IPS-NIHi7 (cell line): ENCODE data around the gene EFCAB13.
"Not testable (repeated sequence)": the region's sequence is repeated elsewhere in the genome, so short reads cannot be mapped to it uniquely, and the experiment has no call there.

ENCODE experiments used
- DNase-seq: peaks from one replicate; pipeline ENCODE4 v3.0.0; 2012; ENCODE audit warnings: mixed read lengths; ENCODE audit errors: extremely low spot score

EFCAB13 gene

GRCh38 chr17:47423406-47424295 is 99.9 kb downstream of the EFCAB13 start:
- peak; percentile 59 for DNase-seq

GRCh38 chr17:47425233-47425632 is 101.5 kb downstream of the EFCAB13 start:
- not testable (repeated sequence) for DNase-seq

DNA sequence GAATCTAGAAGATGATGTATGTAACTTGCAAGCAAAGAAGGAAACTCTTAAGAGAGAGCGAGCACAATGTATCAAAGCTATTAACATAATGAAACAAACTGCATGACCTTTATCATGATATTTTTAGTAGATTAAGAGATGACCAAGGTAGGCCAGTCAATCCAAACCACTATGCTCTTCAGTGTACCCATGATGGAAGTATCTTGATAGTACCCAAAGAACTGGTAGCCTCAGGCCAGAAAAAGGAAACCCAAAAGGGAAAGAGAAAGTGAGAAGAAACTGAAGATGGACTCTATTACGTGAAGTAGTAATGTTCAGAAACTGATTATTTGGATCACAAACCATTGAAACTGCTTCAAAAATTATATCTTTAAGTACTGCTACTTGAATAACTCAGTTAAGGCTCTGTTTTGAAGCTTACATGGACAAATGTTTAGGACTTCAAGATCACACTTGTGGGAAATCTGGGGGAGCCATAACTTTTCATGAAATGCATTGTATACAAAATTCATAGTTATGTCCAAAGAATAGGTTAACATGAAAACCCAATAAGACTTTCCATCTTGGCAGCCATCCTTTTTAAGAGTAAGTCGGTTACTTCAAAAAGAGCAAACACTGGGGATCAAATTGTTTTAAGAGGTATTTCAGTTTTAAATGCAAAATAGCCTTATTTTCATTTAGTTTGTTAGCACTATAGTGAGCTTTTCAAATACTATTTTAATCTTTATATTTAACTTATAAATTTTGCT is 102.3 kb downstream of the EFCAB13 start:
- DNase-seq = not testable (repeated sequence)

GRCh38 chr17:47427985-47428384 is 104.2 kb downstream of the EFCAB13 start:
- no peak for DNase-seq

- DNase-seq = not testable (repeated sequence)
These were observed 108.5 kb downstream of the EFCAB13 start for GRCh38 chr17:47432240-47432639.

- no peak for DNase-seq
These were observed 141.4 kb downstream of the EFCAB13 start for GRCh38 chr17:47465165-47465564.

DNA sequence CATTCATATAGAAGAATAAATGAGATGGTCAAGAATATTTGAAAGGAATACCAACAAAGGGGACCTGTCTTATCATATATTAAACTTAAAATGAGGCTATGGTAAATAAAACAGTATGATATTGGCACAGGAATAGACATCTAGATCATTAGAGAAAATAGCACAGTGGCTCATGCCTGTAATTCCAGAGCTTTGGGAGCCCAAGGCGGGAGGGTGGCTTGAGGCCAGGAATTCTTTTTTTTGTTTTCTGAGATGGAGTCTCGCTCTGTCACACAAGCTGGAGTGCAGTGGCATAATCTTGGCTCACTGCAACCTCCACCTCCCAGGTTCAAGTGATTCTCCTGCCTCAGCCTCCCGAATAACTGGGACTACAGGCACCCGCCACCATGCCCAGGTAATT is 143.2 kb downstream of the EFCAB13 start:
- DNase-seq = not testable (repeated sequence)

DNA sequence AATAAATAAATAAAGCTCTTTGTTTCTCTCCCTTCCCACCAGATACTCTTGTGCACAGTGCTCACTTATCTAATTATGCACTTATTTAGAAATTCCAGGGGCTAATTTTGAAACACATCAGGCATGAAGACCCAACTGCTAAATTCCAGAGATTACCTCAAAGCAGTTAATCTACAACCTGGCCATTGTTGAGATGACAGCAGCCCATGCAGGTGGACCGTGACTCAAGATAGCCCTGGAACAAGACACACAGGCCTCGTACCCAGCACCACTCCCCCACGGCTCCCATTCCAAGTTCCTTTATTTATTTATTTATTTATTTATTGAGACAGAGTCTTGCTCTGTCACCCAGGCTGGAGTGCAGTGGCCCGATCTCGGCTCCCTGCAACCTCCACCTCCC is 147.1 kb downstream of the EFCAB13 start:
- no peak for DNase-seq

DNA sequence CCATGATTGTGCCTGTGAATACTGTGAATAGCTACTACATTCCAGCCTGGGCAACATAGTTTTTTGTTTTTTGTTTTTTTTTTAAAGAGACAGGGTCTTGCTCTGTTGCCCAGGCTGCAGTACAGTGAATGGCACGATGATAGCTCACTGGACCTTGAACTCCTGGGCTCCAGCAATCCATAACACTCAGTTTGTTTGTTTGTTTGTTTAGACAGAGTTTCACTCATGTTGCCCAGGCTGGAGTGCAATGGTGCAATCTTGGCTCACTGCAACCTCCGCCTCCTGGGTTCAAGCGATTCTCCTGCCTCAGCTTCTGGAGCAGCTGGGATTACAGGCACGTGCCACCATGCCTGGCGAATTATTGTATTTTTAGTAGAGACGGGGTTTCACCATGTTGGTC is 148.3 kb downstream of the EFCAB13 start:
- DNase-seq = not testable (repeated sequence)
